Activated CD8-positive, alpha-beta T cell treated with anti-CD3 and anti-CD28 coated beads for 36 hours (primary cell): ENCODE data around the gene COL9A2. TPM values are rescaled to one million over a fixed set of nuclear protein-coding genes. Genes with fewer than 3 reads are reported as not detected.

Source experiments
- ATAC-seq: fragments of 200-7000 bp; cut with Tn5 transposase; one replicate; pipeline ENCODE4 v1.10.0; 2021; ENCODE audit warnings: mild to moderate bottlenecking, moderate library complexity
- CTCF ChIA-PET: fragments of 350-600 bp; sonication (Branson Sonifier 250); formaldehyde crosslinking; loops from one replicate; lab custom pipeline; 2021; ENCODE audit warnings: antibody characterized with exemption; lab: Charles Lee
- POLR2A ChIA-PET: fragments of 350-600 bp; sonication (Branson Sonifier 250); formaldehyde crosslinking; loops from one replicate; lab custom pipeline; 2021; ENCODE audit warnings: antibody characterized with exemption; lab: Charles Lee
- DNase-seq: peaks from one replicate; pipeline ENCODE4 v3.0.0-alpha.2; 2020
- H3K27ac Mint-ChIP-seq: one replicate; pipeline ENCODE4 v1.8.0; 2021; ENCODE audit warnings: mild to moderate bottlenecking, mixed read lengths
- H3K27me3 Mint-ChIP-seq: one replicate; pipeline ENCODE4 v1.8.0; 2021; ENCODE audit warnings: mixed read lengths
- H3K36me3 Mint-ChIP-seq: one replicate; pipeline ENCODE4 v1.8.0; 2021; ENCODE audit warnings: low read depth, mixed read lengths
- H3K4me1 Mint-ChIP-seq: one replicate; pipeline ENCODE4 v1.8.0; 2021; ENCODE audit warnings: low read depth, mixed read lengths
- H3K4me3 Mint-ChIP-seq: one replicate; pipeline ENCODE4 v1.8.0; 2021; ENCODE audit warnings: mild to moderate bottlenecking, moderate library complexity, mixed read lengths
- H3K9me3 Mint-ChIP-seq: one replicate; pipeline ENCODE4 v1.8.0; 2021; ENCODE audit warnings: mixed read lengths
- intact Hi-C: fragments of 100-400 bp; cut with micrococcal nuclease; formaldehyde crosslinking; loops from one replicate; pipeline ENCODE4 v1.10.0; 2022
- total RNA-seq, 2 experiments: library from RNA; stranded (reverse); gene quantifications; one replicate each; pipeline ENCODE4 v1.2.3, GENCODE V29; 2021
- TF ChIP-seq, protein P1 (sequence below): fragments of 200-600 bp; IDR thresholded peaks from one replicate; pipeline ENCODE4 v1.8.0; 2022; ENCODE audit warnings: antibody characterized with exemption, mild to moderate bottlenecking

COL9A2 gene
- total RNA-seq, 2 experiments from 2014 or later, result 4.3 to 5.4 TPM

- DNase-seq, result no peak
- Mint-ChIP-seq H3K4me1 (peaks cover 20% of the 10 kb centered on the region), H3K4me3 (no peak overlapping the region), H3K9me3 (no peaks in the 10 kb centered on the region), H3K27me3 (no peaks in the 10 kb centered on the region), H3K36me3 (peaks cover 45% of the 10 kb centered on the region), H3K27ac (no peak overlapping the region)
- ATAC-seq, result no peak
- intact Hi-C loops, result no loop called here
- ChIA-PET CTCF (interaction anchor here (0.7 to 1.7 kb wide), 4 partner anchors 8 to 130 kb away, joined by 3 to 6 read pairs (median 4); no protein-coding TSS in a partner anchor), POLR2A (interaction anchor here (0.6 kb wide), 1 partner anchor 68 kb away, joined by 3 read pairs; no protein-coding TSS in a partner anchor)
- TF ChIP-seq, protein P1, sequence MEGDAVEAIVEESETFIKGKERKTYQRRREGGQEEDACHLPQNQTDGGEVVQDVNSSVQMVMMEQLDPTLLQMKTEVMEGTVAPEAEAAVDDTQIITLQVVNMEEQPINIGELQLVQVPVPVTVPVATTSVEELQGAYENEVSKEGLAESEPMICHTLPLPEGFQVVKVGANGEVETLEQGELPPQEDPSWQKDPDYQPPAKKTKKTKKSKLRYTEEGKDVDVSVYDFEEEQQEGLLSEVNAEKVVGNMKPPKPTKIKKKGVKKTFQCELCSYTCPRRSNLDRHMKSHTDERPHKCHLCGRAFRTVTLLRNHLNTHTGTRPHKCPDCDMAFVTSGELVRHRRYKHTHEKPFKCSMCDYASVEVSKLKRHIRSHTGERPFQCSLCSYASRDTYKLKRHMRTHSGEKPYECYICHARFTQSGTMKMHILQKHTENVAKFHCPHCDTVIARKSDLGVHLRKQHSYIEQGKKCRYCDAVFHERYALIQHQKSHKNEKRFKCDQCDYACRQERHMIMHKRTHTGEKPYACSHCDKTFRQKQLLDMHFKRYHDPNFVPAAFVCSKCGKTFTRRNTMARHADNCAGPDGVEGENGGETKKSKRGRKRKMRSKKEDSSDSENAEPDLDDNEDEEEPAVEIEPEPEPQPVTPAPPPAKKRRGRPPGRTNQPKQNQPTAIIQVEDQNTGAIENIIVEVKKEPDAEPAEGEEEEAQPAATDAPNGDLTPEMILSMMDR, result no peak
Measured at GRCh38 chr1:40273547-40274166, 43.4 kb downstream of the COL9A2 start.

GRCh38 chr1:40272653-40273213, 44.4 kb downstream of the COL9A2 start:
- Mint-ChIP-seq H3K4me3 (no peak overlapping the region), H3K27me3 (no peaks in the 10 kb centered on the region), H3K27ac (peak overlapping the region; percentile 60), H3K9me3 (no peaks in the 10 kb centered on the region), H3K4me1 (peaks cover 20% of the 10 kb centered on the region), H3K36me3 (peaks cover 46% of the 10 kb centered on the region)
- TF ChIP-seq, protein P1, result no peak
- DNase-seq, result no peak
- no peak for ATAC-seq
- intact Hi-C loops, result no loop called here
- CTCF ChIA-PET, result interaction anchor here (1.2 to 1.7 kb wide), 4 partner anchors 43 to 129 kb away, joined by 4 to 8 read pairs (median 6); no protein-coding TSS in a partner anchor
- POLR2A ChIA-PET, result interaction anchor here (0.6 kb wide), 1 partner anchor 69 kb away, joined by 3 read pairs; no protein-coding TSS in a partner anchor

GRCh38 chr1:40270152-40270834, 46.8 kb downstream of the COL9A2 start:
- Mint-ChIP-seq H3K9me3 (no peaks in the 10 kb centered on the region), H3K36me3 (peaks cover 44% of the 10 kb centered on the region), H3K27me3 (no peaks in the 10 kb centered on the region), H3K4me1 (peaks cover 25% of the 10 kb centered on the region), H3K27ac (peak overlapping the region; percentile 82), H3K4me3 (no peak overlapping the region)
- CTCF ChIA-PET, result interaction anchor here (0.8 to 1.6 kb wide), 3 partner anchors 29 to 117 kb away, joined by 3 to 4 read pairs (median 3); no protein-coding TSS in a partner anchor
- POLR2A ChIA-PET, result no interaction called here
- ATAC-seq (peak; percentile 92), DNase-seq (peak; percentile 37)
- TF ChIP-seq, protein P1, result no peak
- intact Hi-C loops, result no loop called here

GRCh38 chr1:40268211-40268610, 48.9 kb downstream of the COL9A2 start:
- H3K9me3 Mint-ChIP-seq, result no peaks in the 10 kb centered on the region

More at GRCh38 chr1:40268211-40268610, 48.9 kb downstream of the COL9A2 start:
- Mint-ChIP-seq H3K4me1 (peaks cover 41% of the 10 kb centered on the region), H3K4me3 (no peak overlapping the region), H3K27ac (peak overlapping the region; percentile 38), H3K36me3 (peaks cover 43% of the 10 kb centered on the region), H3K27me3 (no peaks in the 10 kb centered on the region)
- ATAC-seq (no peak), DNase-seq (no peak)
- ChIA-PET CTCF (interaction anchor here (2.2 kb wide), 1 partner anchor 115 kb away, joined by 7 read pairs; no protein-coding TSS in a partner anchor), POLR2A (interaction anchor here (2.0 kb wide), 1 partner anchor 10 kb away, joined by 4 read pairs; no protein-coding TSS in a partner anchor)
- TF ChIP-seq, protein P1, result no peak
- intact Hi-C loops, result no loop called here
